NT2/D1 (cell line): ENCODE measurements around the gene FOCAD.

Source experiments
- YY1 ChIP-seq: IDR thresholded peaks from 2 replicates; pipeline ENCODE4 v1.6.1; 2011; ENCODE audit not compliant: insufficient read length, insufficient read depth
- ZNF274 ChIP-seq: IDR thresholded peaks from 2 replicates; pipeline ENCODE4 v1.6.1; 2011; ENCODE audit warnings: mild to moderate bottlenecking, low read depth, low read length

GRCh38 chr9:20689833-20690232 is 5.8 kb downstream of the FOCAD start:
- TF ChIP-seq YY1 (no peak), ZNF274 (no peak)
